HG02840 (cell line): ENCODE data around the gene WDR41.
A peak's percentile ranks its signal among the peaks of the same experiment; 100 is the strongest.
"Not testable (repeated sequence)": the region's sequence is repeated elsewhere in the genome, so short reads cannot be mapped to it uniquely, and the experiment has no call there.

Experiments
- ATAC-seq: cut with Tn5 transposase; IDR thresholded peaks from one replicate; pipeline ENCODE4 v1.9.1; 2021; ENCODE audit warnings: mild to moderate bottlenecking, moderate library complexity, moderate number of reproducible peaks; ENCODE audit not compliant: unreplicated experiment, low FRiP score

The WDR41 gene, protein sequence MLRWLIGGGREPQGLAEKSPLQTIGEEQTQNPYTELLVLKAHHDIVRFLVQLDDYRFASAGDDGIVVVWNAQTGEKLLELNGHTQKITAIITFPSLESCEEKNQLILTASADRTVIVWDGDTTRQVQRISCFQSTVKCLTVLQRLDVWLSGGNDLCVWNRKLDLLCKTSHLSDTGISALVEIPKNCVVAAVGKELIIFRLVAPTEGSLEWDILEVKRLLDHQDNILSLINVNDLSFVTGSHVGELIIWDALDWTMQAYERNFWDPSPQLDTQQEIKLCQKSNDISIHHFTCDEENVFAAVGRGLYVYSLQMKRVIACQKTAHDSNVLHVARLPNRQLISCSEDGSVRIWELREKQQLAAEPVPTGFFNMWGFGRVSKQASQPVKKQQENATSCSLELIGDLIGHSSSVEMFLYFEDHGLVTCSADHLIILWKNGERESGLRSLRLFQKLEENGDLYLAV

DNA sequence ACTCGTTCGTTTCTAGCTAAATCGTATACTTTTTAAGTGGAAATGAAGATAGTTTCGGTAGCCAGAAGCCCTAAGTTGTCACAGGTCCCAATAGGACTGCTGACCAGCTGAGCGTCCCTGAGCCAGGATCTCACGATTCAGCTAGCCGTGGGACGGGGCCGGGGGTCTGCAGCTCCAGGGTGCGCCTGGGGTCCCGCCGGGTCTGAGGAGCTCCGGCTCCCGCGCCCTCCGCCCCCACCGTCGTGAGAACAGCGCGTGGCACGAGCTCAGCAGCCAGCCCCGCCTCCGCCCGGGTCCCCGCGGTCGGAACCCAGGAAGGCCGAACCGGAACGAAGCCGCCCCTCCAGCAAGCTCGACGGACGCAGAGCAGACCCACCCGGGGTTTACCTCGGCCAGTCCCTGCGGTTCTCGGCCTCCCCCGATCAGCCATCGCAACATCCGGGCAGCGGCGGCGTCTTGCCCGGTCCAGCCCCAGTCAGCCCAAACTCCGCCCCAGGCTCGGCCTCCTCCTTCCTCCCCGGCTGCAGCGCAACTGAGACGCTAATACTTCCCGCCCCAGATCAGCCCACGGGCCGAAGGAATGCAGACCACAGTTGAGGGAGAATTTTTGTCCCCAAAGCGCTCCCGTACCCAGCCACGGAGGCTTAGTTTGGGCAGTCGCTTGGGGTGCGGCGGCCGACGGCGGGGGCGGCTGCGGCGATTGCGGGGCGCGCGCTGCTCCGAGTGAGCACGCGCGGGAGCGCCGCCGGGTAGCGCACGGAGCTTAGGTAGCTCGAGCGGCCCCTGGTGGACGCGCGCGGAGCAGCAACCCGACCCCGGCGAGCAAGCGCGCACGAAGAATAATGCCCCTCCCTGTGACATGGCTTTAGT lies at the start of gene WDR41:
Gene WDR41, minus strand, starts transcription at position 534 of the 870 bp plus-strand sequence. Its CDS starts 96 bp downstream, at position 438.
- ATAC-seq, result peak; percentile 91

DNA sequence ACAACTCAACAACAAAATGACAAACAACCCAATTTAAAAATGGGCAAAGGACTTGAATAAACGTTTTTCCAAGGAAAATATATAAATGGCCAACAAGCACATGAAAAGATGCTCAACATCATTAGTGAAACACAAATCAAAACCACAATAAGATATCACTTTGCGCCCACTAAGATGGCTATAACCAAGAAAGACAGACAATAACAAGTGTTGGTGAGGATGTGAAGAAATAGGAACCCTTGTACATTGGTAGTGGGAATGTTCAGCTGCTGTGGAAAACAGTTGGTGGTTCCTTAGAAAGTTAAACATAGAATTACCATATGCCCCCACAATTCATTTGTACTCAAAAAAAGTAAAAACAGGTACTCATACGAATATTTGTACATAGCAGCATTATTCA lies 39.2 kb upstream of the WDR41 start:
- no peak for ATAC-seq

DNA sequence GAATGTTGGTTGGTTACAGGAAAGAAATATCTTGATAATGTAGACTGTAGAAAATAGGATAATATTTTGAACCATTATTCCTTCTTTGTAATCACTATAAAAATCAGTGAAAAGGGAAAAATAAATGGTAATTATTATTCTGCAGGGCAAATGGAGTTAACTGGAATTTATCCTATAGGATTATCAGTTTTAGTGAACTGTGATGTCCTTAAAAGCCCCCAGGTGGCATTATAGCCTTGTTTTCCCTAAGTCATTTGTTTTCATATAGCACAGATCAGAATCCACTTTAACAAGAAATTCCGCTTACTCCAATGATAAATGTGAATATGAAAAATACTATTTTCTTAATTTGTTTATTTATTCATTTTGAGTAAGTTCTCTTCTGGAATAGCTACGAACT lies 26.2 kb upstream of the WDR41 start:
- no peak for ATAC-seq

DNA sequence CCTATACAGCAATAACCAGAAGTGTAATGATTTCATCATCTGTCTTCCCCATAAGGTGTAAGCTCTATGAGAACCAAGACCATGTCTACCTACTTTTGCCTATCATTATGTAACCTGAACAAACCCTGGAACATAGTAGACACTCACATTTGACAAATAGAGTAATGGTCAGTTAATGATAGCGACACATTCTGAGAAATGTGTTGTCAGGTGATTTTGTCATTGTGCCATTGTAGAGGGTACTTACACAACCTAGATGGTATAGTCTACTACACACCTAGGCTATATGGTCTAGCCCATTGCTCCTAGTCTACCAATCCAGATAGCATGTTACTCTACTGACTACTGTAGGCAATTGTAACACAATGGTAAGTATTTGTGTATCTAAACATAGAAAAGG lies 22.3 kb upstream of the WDR41 start:
- no peak for ATAC-seq

DNA sequence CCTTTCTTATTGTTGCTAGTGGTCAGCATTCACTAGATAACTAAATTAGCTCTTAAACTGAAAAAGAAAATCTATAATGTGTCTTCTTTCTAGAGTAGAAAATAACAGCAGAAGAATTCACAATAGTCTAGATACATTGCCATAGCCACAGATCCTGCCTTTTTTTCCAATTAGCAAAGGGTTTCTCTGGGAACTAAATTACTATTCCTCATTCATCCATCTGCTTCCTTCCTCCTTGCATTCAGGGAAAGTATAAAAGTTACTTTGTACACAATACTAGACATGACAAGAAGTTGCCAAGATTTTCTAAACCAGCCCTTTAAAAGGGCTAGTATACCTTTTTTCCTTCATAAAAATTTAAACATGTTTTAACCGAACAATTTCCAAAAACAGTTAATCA lies 21.2 kb upstream of the WDR41 start:
- ATAC-seq, result no peak

DNA sequence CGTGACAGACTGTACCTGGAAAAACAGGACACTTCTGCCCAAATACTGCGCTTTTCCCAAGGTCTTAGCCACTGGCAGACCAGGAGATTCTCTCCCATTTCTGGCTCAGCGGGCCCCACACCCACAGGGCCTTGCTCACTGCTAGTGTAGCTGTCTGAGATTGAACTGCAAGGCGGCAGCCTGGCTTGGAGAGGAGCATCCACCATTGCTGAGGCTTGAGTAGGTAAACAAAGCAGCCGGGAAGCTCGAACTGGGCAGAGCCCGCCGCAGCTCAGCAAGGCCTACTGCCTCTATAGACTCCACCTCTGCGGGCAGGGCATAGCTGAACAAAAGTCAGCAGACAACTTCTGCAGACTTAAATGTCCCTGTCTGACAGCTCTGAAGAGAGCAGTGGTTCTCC lies 9.0 kb upstream of the WDR41 start:
- not testable (repeated sequence) for ATAC-seq

DNA sequence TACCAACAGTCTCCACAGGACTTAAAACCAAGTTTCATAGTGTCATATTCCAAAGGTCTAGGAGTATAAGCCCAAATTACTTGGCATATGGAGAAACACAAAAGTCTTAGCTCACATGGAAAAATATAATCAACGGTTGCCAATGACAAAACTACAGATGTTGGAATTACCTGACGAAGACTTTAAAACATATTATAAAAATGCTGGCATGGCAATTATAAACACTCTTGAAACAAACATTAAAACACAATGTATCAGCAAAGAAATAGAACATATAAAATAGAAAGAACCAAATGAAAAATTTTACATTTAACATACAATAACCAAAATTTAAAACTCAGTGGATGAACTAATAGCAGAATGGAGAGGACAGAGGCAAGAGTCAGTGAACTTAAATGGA lies 7.9 kb upstream of the WDR41 start:
- no peak for ATAC-seq

DNA sequence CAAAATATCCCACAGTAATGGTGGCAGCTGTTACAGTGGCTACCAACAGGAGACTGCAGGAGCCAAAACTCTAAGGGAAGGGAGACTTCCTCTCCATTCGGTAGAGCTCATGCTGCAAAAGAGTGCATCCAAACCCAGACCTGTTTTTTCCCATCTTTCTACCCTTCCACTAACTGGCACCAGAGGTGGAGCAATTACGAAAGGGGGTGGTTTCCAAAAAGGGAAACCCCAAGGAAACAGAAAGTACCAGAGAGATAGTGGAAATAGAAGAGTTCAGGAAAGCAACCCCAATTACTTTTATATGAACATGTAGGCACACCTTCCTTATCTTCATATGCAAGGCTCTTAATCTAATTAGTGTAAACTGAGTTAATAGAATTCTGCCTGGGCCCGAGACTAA lies 7.3 kb upstream of the WDR41 start:
- ATAC-seq, result no peak

DNA sequence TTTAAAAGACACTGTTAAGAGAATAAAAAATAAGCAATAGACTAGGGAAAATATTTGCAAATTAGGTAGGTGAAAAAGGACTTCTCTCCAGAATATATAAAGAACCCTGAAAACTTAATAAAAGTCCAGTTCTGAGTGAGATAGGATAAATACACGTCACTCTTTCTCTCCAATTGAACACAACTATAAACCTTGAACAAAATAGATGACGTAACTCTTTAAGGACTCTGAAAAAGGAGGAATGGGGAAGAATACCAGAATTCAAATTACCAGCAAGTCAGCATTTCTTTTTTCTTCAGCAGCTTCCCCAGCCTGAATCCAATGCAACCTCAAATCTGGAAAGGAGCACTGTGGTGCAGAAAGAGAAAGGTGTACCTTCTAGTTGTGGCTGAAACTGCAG lies 6.8 kb upstream of the WDR41 start:
- ATAC-seq, result no peak

DNA sequence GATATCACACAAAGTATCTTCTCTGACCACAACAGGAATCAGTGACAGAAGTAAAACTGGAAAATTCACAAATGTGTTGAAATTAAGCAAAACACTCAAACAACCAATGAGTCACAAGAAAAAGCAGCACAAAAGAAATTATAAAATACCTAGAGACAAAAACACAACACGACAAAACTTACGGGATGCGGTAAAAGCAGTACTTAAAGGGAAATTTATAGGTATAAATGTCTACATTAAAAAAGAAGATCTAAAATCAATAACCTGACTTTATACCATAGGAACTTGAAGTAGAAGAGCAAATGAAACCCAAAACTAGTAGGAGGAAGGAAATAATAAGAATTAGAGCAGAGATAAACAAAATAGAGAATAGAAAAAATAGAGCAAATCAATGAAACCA lies 2.8 kb upstream of the WDR41 start:
- no peak for ATAC-seq

DNA sequence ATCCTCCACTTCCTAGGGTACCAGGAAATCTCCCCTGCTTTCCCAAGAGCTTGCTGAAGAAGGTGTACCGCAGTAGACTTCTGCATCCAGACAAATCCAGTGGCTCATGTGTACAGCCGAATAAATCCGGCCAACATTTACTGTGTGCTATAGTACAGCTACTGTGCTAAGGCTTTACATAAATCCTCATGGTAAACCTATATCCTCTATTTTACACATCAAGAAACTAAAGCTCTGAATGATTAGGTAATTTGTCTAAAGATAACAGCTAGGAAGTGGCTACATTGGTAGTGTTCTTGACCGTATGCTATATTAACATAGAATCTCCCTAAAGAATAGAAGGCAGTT lies 511 bp upstream of the WDR41 start:
- peak; percentile 18 for ATAC-seq

DNA sequence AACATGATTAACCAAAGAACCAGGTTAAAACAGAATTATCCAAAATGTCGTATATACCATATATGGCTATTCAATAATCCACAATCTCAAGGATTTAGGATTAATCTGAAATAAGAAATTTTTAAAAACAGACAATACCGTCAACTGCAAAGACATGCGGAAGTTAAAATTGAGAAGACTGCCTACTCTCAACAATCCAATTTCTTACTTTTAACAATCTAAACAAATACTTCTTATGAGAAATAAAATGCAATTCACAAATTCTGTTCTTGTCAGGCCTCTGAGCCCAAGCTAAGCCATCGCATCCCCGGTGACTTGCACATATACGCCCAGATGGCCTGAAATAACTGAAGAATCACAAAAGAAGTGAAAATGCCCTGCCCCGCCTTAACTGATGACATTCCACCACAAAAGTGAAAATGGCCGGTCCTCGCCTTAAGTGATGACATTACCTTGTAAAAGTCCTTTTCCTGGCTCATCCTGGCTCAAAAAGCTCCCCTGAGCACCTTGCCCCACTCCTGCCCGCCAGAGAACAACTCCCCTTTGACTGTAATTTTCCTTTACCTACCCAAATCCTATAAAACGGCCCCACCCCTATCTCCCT lies 1.3 kb downstream of the WDR41 start:
- ATAC-seq, result not testable (repeated sequence)

DNA sequence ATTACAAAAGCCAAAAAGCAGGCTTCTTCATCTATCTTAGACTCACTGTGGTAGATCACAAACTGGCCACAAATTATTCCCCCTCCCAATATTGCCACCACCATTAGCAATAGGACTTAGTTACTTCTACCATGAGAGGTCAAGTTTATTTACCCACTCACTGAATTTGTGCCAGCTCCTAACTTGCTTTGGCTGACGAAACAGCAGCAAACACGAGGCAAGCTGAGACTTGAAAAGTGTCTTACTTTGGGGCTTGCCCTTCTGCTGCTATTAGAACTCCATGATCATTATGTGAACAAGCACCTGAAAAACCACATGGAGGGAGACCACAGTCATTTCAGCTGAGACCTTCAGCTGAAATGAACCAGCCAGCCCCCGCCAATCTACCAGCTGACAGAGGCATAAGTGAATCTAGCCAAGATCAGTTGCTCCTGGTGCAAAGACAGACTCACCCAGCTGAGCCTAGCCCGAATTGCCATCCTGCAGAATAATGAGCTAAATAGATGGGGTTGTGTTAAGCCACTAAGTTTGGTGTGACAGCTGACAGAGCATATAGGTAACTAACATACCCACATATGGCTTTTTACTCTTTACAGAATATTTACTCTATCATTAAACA lies 5.7 kb downstream of the WDR41 start:
- no peak for ATAC-seq

DNA sequence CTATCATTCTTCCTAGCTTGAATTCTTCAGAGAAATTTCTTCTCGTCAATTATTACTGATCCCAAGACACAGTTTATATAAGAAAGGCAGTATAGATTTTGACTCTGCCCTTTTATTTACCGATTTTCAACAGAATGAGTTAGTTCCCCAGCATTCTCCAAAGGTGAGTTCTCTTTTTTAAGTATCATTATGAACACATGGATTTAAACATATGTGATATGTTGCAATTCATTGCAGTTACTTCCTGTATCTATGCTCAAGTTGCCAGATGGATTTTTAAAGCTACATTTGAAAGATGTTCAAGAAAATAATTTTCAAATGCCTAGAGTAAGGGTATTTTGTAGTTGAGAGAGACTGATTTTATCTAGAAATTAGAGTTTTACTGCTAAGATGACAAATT lies 8.4 kb downstream of the WDR41 start:
- ATAC-seq, result no peak

DNA sequence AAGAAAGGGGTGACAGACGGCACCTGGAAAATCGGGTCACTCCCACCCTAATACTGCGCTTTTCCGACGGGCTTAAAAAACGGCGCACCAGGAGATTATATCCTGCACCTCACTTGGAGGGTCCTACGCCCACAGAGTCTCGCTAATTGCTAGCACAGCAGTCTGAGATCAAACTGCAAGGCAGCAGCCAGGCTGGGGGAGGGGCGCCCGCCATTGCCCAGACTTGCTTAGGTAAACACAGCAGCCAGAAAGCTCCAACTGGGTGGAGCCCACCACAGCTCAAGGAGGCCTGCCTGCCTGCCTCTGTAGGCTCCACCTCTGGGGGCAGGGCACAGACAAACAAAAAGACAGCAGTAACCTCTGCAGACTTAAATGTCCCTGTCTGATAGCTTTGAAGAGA lies 17.1 kb downstream of the WDR41 start:
- not testable (repeated sequence) for ATAC-seq

DNA sequence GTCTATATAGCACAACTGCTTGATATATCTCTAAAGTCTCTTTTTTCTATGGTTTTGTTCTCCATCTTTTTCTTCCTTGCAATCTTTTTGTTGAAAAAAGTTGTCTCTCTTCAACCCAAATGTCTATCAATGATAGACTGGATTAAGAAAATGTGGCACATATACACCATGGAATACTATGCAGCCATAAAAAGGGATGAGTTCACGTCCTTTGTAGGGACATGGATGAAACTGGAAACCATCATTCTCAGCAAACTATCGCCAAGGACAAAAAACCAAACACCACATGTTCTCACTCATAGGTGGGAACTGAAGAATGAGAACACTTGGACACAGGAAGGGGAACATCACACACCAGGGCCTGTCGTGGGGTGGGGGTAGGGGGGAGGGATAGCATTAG lies 23.2 kb downstream of the WDR41 start:
- not testable (repeated sequence) for ATAC-seq

DNA sequence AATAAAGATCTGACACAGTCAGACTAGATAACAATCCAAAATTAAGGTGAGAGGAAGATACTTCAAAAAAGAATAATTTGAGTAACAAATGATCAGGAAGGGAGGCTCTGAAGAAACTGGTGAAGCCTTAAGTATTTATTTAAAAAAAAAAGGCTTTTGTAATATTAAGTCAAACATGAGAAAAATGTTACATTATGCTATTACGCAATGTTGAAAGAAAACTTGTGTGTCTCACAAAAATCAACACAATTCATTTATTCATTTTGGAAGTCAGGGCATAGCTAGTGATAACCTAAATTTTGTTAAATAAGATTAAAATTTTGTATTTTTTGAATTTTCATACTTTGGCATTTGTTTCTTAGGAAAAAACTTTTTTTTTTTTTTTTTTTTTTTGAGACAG lies 28.2 kb downstream of the WDR41 start:
- ATAC-seq, result no peak

DNA sequence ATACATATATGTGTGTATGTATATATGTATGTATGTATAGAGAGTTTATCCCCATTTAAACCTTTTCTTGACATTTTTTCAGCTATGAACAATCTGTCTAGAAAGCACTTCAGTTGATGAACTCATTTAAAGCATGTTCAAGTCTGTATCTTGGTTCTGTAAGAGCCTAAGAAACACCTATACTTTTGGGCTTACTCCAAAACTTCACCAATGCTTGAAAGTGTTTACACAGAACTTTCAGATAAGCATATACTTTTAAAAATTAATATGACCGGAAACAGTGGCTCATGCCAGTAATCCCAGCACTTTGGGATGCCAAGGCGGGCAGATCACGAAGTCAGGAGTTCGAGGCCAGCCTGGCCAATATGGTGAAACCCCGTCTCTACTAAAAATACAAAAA lies 30.8 kb downstream of the WDR41 start:
- no peak for ATAC-seq

DNA sequence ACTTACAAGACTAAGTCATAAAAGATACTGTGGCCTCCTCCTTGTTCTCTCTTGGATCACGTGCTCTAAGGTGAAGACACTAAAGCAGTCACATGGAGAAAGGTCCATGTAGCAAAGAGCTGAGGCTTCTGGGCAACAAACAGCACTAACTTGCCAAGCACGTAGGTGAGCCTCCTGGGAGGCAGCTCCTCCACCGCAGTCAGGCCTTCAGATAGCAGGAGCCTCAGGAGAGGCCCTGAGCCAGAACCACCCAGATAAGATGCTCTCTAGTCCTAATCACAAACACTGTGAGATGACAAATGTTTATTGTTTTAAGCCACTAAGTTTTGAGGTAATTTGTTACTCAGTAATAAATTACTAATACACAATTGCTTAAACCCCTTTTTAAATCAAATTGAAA lies 38.0 kb downstream of the WDR41 start:
- ATAC-seq, result no peak

DNA sequence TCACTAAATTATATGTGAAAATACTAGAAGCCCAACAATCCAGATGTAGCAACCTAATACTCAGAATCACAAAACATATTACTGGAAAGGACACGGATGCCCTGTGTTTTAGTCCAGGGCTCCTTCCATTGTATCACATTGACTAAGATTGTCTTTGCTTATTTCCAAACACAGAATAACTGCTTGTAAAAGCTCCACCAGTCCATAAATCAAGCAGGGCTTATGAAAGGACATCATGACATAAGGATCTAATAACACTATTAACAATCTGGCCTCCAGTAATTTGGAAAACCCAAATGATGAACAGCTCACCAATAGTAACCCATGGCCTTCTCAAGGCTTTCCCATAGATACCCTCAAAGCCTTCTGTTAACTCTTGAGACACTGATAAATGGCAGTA lies 39.8 kb downstream of the WDR41 start:
- ATAC-seq, result no peak

DNA sequence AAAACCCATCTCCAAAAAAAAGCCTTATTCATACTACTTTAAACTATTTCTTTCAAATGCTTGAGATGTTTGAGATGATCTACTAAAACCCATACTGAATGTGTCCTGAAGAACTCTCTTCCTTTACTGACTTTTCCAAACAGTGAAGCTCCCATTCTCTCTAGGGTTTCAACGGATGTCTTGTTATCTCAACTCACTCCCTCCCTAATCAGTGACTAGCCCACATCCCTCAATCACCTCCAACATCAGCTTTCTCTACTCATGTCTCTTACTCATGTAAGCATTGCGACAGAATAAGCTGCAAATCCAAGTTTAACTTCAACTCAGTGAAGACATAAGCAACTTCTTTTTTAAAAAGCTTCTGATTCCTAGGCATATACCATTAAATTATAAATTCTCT lies 42.1 kb downstream of the WDR41 start:
- no peak for ATAC-seq
